GM21423 (cell line): ENCODE measurements around the gene IQSEC1.

Experiments
- ATAC-seq: cut with Tn5 transposase; IDR thresholded peaks from one replicate; pipeline ENCODE4 v1.9.1; 2021; ENCODE audit warnings: mild to moderate bottlenecking, moderate library complexity; ENCODE audit not compliant: unreplicated experiment

The IQSEC1 gene

GRCh38 chr3:12921736-12922135 lies 151.5 kb downstream of the IQSEC1 start:
- no peak for ATAC-seq

- no peak for ATAC-seq
Measured at GRCh38 chr3:12920967-12921366, 152.3 kb downstream of the IQSEC1 start.

- ATAC-seq, result no peak
Measured at GRCh38 chr3:12919205-12919604, 154.0 kb downstream of the IQSEC1 start.

- ATAC-seq, result no peak
Measured at GRCh38 chr3:12918231-12918630, 155.0 kb downstream of the IQSEC1 start.

GRCh38 chr3:12916159-12916558 lies 157.1 kb downstream of the IQSEC1 start:
- ATAC-seq, result peak; percentile 79

GRCh38 chr3:12914088-12914487 lies 159.1 kb downstream of the IQSEC1 start:
- ATAC-seq, result no peak

GRCh38 chr3:12911881-12912415 lies 161.3 kb downstream of the IQSEC1 start:
- ATAC-seq, result no peak

- ATAC-seq, result no peak
Measured at GRCh38 chr3:12910356-12911099, 162.7 kb downstream of the IQSEC1 start.

GRCh38 chr3:12909710-12910109 lies 163.5 kb downstream of the IQSEC1 start:
- no peak for ATAC-seq

- no peak for ATAC-seq
Measured at GRCh38 chr3:12908859-12909258, 164.4 kb downstream of the IQSEC1 start.

GRCh38 chr3:12908136-12908730 lies 165.0 kb downstream of the IQSEC1 start:
- ATAC-seq, result no peak

GRCh38 chr3:12907729-12908128 lies 165.5 kb downstream of the IQSEC1 start:
- no peak for ATAC-seq

GRCh38 chr3:12907296-12907695 lies 165.9 kb downstream of the IQSEC1 start:
- ATAC-seq, result no peak

- ATAC-seq, result no peak
Measured at GRCh38 chr3:12906916-12907290, 166.3 kb downstream of the IQSEC1 start.

GRCh38 chr3:12906141-12906915 lies 166.9 kb downstream of the IQSEC1 start:
- no peak for ATAC-seq

- ATAC-seq, result no peak
Measured at GRCh38 chr3:12905316-12906071, 167.7 kb downstream of the IQSEC1 start.

GRCh38 chr3:12904951-12905315 lies 168.3 kb downstream of the IQSEC1 start:
- no peak for ATAC-seq

GRCh38 chr3:12903881-12904280 lies 169.3 kb downstream of the IQSEC1 start:
- ATAC-seq, result no peak

- no peak for ATAC-seq
Measured at GRCh38 chr3:12903000-12903800, 170.0 kb downstream of the IQSEC1 start.
